ENCODE data around the gene HDAC6. TPM values are rescaled to one million over a fixed set of nuclear protein-coding genes. Genes with fewer than 3 reads are reported as not detected.

HDAC6 gene
- total RNA-seq (100 to 1,000 TPM; 120 to 124 TPM), polyA plus RNA-seq (10 to 100 TPM; 10.5 to 15.9 (median 13.0) TPM), total RNA-seq (63.3 to 150 (median 111) reads per million in 6 experiments)

DNA sequence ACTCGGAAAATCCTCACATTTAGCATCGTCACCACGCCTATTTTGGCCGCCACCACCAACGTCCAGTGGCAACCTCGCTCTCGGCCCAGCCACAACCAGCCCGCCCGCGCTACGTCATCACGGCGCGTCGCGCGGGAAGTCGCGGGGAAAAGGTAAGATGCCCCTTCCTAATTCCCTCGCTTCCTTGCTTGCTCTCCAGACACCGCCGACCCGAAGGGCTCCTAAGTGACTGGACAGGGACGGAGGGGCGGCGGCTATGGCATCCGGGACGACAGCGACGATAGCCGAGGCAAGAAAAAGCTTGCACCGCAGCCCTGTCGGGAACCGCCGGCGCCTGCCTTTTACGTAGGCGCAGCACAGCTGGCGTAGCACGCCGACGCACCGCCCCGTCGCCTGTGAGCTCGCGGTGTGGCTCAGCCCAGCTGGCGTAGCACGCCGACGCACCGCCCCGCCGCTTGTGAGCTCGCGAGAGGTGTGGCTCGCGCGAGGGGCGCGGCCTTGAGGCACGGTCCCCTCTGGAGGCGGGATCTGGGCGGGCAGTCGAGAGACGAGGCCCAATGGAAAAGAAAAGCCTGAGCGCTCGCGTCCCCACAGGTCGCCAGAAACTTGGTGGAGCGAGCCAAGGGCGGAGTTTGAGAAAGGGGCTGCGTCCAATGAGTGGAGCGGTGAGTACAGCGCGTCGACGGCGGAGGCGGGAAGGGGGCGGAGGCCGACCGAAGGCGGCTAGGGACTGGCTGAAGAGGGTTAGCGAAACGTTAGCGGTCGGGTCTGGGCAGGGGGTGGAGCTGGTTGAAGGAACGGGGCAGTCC is at the start of gene HDAC6:
Gene HDAC6, plus strand, starts transcription at position 788 of the 809 bp plus-strand sequence. CDS start 626 bp downstream, outside the sequence.
- Mint-ChIP-seq H3K27ac (peak within 1 kb of the TSS; percentile 95 to 99 (median 98)), H3K4me3 (peak within 1 kb of the TSS; percentile 94 to 98 (median 96)), H3K9me3 (no peaks in the 10 kb centered on the region), H3K36me3 (peaks cover 0 to 16% (median 3%) of the 10 kb centered on the region in 3 donors), H3K27me3 (no peaks in the 10 kb centered on the region), H3K4me1 (peaks cover 10 to 21% (median 19%) of the 10 kb centered on the region in 4 donors)
- POLR2A ChIA-PET, result interaction anchor here (0.5 to 2.4 kb wide), 19 partner anchors 17 to 262 kb away, joined by 3 to 32 read pairs (median 4); partner anchors contain the start of genes OTUD5, PQBP1, RBM3 and SLC35A2
- DNase-seq (peak; percentile 85 to 97 (median 95)), ATAC-seq (peak; percentile 87)

DNA sequence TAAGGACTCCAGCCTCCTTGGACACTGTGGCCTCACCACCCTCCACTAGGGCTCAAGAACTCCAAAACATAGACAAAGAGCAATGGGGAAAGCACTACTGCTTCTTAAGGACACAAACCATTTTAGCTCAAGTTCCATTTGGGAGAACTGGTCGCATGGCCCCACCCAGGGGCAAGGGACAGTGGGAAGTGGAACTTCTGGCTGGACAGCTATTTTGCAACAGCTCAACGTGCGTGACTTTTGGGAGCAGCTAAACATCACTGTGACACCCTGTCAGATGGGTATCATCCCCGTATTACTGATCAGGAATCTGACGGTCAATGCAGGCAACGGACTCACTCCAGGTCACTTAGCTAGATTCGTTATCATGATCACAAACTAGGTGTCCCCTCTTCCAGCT is 49.4 kb upstream of the HDAC6 start:
- DNase-seq (no peak), ATAC-seq (no peak)
- no peaks in the 10 kb centered on the region for H3K9me3 Mint-ChIP-seq
- no peak overlapping the region for H3K4me3 Mint-ChIP-seq
- no peaks in the 10 kb centered on the region for H3K36me3 Mint-ChIP-seq
- H3K27ac Mint-ChIP-seq, result no peak overlapping the region
- POLR2A ChIA-PET, result no interaction called here
- peaks cover 0 to 2% (median 0%) of the 10 kb centered on the region in 5 donors for H3K27me3 Mint-ChIP-seq
- H3K4me1 Mint-ChIP-seq, result peaks cover 0 to 3% (median 1%) of the 10 kb centered on the region in 4 donors

DNA sequence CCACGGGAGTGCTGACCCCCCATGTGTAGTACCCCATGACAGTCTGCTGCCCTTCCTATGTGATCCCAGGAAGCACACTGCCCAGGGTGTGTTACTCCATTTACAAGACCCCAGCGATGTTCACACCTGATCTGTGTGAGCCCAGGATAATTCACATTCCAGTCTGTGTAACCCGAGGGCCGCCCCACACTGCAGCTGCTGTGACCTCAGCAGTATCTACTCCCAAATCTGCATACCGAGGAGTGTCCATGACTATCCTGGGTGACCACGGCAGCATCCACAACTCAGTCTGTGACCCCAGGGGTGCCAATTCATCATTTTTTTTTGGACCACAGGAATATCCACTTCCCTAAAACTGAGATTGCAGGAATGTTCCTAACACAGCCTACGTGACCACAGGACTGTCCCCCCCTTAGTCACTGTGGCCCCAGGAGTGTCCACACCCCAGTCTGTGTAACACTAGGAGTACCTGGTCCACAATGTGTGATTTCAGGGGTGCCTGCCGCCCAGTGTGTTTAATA is 48.1 kb upstream of the HDAC6 start:
- POLR2A ChIA-PET, result no interaction called here
- Mint-ChIP-seq H3K27ac (no peak overlapping the region), H3K4me3 (no peak overlapping the region)

DNA sequence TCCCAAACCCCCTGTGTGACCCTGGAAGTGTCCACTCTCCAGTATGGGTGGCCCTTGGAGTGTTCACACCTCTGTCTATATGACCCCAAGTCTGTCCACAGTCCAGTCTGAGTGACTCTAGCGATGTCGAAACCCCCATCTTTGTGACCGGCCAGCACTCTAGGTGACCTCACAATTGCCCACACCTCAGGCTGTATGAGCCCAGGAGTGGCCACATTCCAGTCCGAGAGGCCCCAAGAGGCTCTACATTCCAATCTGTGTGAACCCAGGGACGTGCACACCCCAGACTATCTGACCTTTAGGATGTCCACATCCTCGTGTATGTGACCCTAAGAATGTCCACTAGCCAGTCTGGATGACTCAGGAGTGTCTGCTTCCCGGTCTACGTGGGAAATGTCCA is 47.6 kb upstream of the HDAC6 start:
- Mint-ChIP-seq H3K27me3 (peaks cover 0 to 2% (median 0%) of the 10 kb centered on the region in 5 donors), H3K4me3 (no peak overlapping the region), H3K36me3 (no peaks in the 10 kb centered on the region), H3K27ac (no peak overlapping the region), H3K4me1 (peaks cover 0 to 3% (median 1%) of the 10 kb centered on the region in 4 donors), H3K9me3 (no peaks in the 10 kb centered on the region)
- POLR2A ChIA-PET, result no interaction called here
- ATAC-seq (no peak), DNase-seq (no peak)

More for the DNA sequence above, 48.1 kb upstream of the HDAC6 start:
- no peaks in the 10 kb centered on the region for H3K9me3 Mint-ChIP-seq
- no peak for ATAC-seq
- no peak for DNase-seq
- H3K36me3 Mint-ChIP-seq, result no peaks in the 10 kb centered on the region
- peaks cover 0 to 3% (median 1%) of the 10 kb centered on the region in 4 donors for H3K4me1 Mint-ChIP-seq
- H3K27me3 Mint-ChIP-seq, result peaks cover 0 to 2% (median 0%) of the 10 kb centered on the region in 5 donors

DNA sequence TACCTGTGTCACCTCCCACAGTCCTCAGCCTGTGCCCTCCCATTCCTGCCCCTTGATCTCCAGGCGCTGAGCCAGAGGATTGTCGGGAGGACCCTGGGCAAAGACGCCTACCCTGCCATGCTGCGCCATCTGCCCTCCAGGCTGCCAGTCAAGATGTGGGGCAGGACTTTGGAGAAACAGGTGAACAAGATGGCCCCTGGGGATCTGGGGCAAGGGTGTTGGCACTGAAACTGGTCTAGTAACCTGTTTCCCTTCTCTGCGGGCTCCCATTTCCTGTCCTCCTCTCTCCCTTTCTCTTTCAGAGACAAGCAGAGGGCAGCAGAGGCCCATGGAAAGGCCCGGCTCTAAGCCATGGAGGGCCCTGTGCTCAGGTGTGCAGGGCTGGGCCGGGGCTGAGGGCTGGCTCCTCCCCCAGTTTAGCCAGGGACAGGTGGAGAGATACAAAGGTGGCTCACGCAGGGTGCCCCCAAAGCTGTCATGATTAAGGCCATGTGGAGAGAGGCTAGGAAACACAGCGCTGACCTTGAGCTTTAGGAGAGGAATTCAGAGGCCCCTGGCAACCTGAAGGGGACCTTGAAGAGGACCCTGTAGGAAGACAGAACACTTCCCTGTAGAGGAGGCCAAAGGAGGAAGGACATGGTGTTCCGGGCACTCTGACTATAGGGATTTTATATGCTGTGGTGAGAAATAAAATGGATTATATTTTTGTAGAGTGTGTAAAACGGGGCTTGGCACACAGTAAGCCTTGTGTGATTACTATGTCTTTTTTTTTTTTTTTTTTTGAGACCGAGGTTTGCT is 40.0 kb upstream of the HDAC6 start, which contains the start of gene GLOD5:
Gene GLOD5, plus strand, starts transcription at position 74 of the 798 bp plus-strand sequence. Its CDS starts 44 bp downstream, at position 118.
- H3K4me1 Mint-ChIP-seq, result peaks cover 0 to 6% (median 2%) of the 10 kb centered on the region in 4 donors
- H3K27me3 Mint-ChIP-seq, result peaks cover 0 to 1% (median 0%) of the 10 kb centered on the region in 5 donors
- H3K27ac Mint-ChIP-seq, result peak within 1 kb of the TSS in 2 of 10 donors; percentile 35 to 43
- DNase-seq (no peak), ATAC-seq (no peak)
- no peak within 1 kb of the TSS for H3K4me3 Mint-ChIP-seq
- H3K9me3 Mint-ChIP-seq, result no peaks in the 10 kb centered on the region
- POLR2A ChIA-PET, result no interaction called here
- no peaks in the 10 kb centered on the region for H3K36me3 Mint-ChIP-seq

DNA sequence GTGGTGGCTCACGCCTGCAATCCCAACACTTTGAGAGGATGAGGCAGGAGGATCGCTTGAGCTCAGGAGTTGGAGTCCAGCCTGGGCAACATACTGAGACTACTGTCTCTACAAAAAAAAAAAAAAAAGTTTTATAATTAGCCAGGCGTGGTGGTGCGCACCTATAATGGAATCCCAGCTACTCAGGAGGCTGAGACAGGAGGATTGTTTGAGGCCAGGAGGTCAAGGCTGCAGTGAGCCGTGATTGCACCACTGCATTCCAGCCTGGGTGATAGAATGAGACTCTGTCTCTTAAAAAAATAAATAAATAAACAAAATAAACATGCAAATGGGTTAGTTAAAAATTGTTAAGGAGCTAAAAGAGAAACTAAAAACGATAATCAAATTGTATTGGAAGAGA is 32.6 kb upstream of the HDAC6 start:
- ATAC-seq, result no peak
- no peaks in the 10 kb centered on the region for H3K36me3 Mint-ChIP-seq
- POLR2A ChIA-PET, result no interaction called here

DNA sequence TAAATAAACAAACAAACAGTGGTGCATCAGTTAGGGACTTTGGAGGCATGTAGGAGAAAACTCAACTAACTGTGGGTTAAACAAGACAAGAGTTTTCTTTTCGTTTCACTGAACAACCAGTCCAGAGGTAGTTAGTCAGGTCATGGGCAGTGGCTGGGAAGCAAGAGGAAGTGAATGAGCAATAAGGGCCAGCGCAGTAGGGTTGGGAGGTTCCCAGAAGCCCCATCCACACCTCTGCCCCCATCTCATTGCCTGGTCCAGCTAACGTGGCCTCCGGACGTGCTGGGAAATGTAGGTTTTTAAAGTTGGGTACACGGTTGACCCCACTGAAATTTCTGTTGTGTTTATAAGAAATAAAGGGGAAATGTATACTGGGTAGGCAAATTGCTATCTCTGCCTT is 31.6 kb upstream of the HDAC6 start:
- ATAC-seq, result no peak
- Mint-ChIP-seq H3K27ac (no peak overlapping the region), H3K27me3 (no peaks in the 10 kb centered on the region), H3K36me3 (no peaks in the 10 kb centered on the region), H3K4me3 (no peak overlapping the region), H3K9me3 (no peaks in the 10 kb centered on the region), H3K4me1 (no peaks in the 10 kb centered on the region)
- DNase-seq, result no peak
- POLR2A ChIA-PET, result no interaction called here

More for the DNA sequence above, 32.6 kb upstream of the HDAC6 start:
- Mint-ChIP-seq H3K4me3 (no peak overlapping the region), H3K27ac (no peak overlapping the region), H3K4me1 (no peaks in the 10 kb centered on the region), H3K27me3 (no peaks in the 10 kb centered on the region), H3K9me3 (no peaks in the 10 kb centered on the region)
- DNase-seq, result no peak

DNA sequence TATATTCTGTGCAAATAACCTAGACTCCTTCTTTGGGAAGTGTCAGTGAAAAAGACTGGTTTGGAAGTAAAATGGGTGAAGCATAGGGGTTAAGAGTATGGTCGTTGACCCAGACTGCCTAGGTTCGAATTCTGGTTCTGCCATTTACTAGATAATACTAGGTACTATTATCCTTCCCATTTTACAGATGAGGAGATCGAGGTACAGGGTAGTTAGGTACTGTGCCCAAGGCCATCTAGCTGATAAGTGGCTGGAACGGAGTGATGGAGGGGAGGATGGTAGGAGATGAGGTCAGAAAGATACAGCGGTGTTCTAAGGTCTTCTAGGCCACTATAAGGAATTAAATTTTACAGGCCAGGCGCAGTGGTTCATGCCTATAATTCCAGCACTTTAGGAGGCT is 29.3 kb upstream of the HDAC6 start:
- H3K4me3 Mint-ChIP-seq, result no peak overlapping the region
- POLR2A ChIA-PET, result no interaction called here
- H3K4me1 Mint-ChIP-seq, result no peaks in the 10 kb centered on the region
- no peak for DNase-seq
- H3K27me3 Mint-ChIP-seq, result no peaks in the 10 kb centered on the region
- ATAC-seq, result no peak
- H3K27ac Mint-ChIP-seq, result peak overlapping the region in 1 of 10 donors; percentile 47
- H3K36me3 Mint-ChIP-seq, result no peaks in the 10 kb centered on the region
- peaks cover 0 to 2% (median 0%) of the 10 kb centered on the region in 9 donors for H3K9me3 Mint-ChIP-seq

DNA sequence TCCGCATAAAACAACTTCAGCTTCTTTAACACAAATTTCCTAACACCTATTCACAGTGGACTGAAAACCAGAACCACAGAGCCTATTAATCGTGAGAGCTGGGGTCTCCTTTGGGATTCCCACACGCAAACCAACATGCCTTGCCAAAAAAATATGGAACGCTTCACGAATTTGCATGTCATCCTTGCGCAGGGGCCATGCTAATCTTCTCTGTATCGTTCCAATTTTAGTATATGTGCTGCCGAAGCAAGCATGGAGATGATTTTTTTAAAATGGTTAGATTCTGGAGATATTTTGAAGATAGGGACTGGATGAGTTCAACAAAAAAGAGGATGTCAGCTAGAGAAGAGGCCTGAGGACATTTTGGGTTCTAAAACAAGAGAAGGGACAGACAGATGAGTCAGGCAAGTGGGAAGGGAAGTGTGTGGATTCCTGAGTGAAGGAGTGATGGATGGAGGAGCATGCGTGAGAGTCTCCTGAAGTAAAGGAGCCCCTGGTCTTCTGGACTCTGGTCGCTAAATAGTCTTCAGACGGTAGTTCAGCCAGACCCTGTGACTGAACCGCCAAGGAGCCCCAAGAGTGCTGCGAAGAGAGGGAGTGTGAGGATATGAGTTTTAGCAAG is 24.9 kb upstream of the HDAC6 start:
- Mint-ChIP-seq H3K4me1 (no peaks in the 10 kb centered on the region), H3K27ac (no peak overlapping the region), H3K4me3 (no peak overlapping the region), H3K36me3 (no peaks in the 10 kb centered on the region), H3K9me3 (peaks cover 0 to 2% (median 0%) of the 10 kb centered on the region in 9 donors), H3K27me3 (no peaks in the 10 kb centered on the region)
- POLR2A ChIA-PET, result interaction anchor here (0.5 kb wide), 1 partner anchor 1738 kb away, joined by 3 read pairs; no protein-coding TSS in a partner anchor
- DNase-seq (no peak), ATAC-seq (no peak)

DNA sequence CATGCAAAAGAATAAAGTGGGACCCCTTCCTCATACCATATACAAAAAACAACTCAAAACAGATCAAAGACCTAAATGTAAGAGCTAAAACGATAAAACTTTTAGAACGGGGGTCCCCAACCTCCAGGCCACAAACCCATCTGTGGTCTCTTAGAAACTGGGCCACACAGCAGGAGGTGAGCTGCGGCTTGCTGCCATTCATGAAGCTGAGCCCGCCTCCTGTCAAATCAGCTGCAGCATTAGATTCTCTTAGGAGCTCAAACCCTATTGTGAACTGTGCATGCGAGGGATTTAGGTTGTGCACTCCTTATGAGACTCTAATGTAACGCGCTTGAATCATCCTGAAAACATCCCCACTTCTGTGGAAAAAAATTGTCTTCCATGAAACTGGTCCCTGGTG is 22.5 kb upstream of the HDAC6 start:
- POLR2A ChIA-PET, result no interaction called here

DNA sequence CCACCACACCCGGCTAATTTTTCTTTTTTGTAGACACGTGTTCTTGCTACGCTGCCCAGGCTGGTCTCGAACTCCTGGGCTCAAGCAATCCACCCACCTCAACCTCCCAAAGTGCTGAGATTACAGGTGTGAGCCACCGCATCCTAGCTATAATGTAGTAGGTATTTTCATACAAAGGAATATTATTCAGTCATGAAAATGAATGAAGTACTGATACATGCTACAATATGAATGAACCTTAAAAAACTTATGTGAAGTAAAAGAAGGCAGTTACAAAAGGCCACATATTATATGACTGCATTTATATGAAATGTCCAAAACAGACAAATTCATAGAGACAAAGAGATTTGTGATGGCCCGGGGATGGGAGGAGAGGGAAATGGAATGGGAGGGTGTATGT is 20.2 kb upstream of the HDAC6 start:
- ATAC-seq (no peak), DNase-seq (no peak)
- Mint-ChIP-seq H3K9me3 (no peaks in the 10 kb centered on the region), H3K27me3 (no peaks in the 10 kb centered on the region), H3K27ac (no peak overlapping the region), H3K4me1 (peaks cover 0 to 3% (median 0%) of the 10 kb centered on the region in 4 donors), H3K4me3 (no peak overlapping the region), H3K36me3 (no peaks in the 10 kb centered on the region)
- POLR2A ChIA-PET, result interaction anchor here (0.6 kb wide), 1 partner anchor 174 kb away, joined by 4 read pairs; no protein-coding TSS in a partner anchor

More for the DNA sequence above, 22.5 kb upstream of the HDAC6 start:
- H3K9me3 Mint-ChIP-seq, result peaks cover 0 to 2% (median 0%) of the 10 kb centered on the region in 9 donors
- ATAC-seq (no peak), DNase-seq (no peak)
- no peak overlapping the region for H3K4me3 Mint-ChIP-seq
- H3K4me1 Mint-ChIP-seq, result no peaks in the 10 kb centered on the region
- H3K36me3 Mint-ChIP-seq, result no peaks in the 10 kb centered on the region
- H3K27me3 Mint-ChIP-seq, result no peaks in the 10 kb centered on the region
- H3K27ac Mint-ChIP-seq, result no peak overlapping the region

DNA sequence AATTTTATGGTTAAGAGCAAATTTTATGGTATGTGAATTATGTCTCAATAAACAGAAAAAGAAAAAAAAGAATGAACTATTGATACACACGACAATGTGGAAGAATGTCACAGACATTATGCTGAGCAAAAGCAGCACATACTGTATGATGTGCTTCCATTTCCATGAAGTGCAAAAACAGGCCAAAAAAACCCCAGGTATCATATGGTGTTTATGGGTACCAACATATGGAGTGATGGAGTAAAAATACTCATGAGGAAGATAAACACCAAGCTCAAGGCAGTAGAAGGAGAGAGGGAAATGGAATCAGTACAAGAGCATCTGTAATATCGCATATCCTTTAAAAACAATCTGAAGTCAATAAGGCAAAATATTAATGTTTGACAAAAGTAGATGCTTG is 19.7 kb upstream of the HDAC6 start:
- H3K27me3 Mint-ChIP-seq, result no peaks in the 10 kb centered on the region
- no peak for DNase-seq
- H3K9me3 Mint-ChIP-seq, result no peaks in the 10 kb centered on the region
- H3K4me1 Mint-ChIP-seq, result peaks cover 0 to 3% (median 0%) of the 10 kb centered on the region in 4 donors
- H3K4me3 Mint-ChIP-seq, result no peak overlapping the region
- no peak for ATAC-seq
- no peaks in the 10 kb centered on the region for H3K36me3 Mint-ChIP-seq
- POLR2A ChIA-PET, result no interaction called here
- no peak overlapping the region for H3K27ac Mint-ChIP-seq

Measured in naive thymus-derived CD8-positive, alpha-beta T cell (primary cell).